Natural killer cell treated with Interleukin-12 subunit alpha and Interleukin-12 subunit beta and Interleukin-15 and Interleukin-18, amount 100 ng/mL, for 72 hours (primary cell): ENCODE measurements around the gene TCN1. TPM values are rescaled to one million over a fixed set of nuclear protein-coding genes. Genes with fewer than 3 reads are reported as not detected.
"Not testable (repeated sequence)": the region's sequence is repeated elsewhere in the genome, so short reads cannot be mapped to it uniquely, and the experiment has no call there.

Experiments used
- ATAC-seq, 2 donors: fragments of 150-1000 bp; cut with Tn5 transposase in 1 of 2; sonication (Bioruptor Pico), chemical (Tn5 transposase) in 1 of 2; 2 replicates each; pipeline ENCODE4 v1.10.0; 2021
- DNase-seq: peaks from one replicate; pipeline ENCODE4 v3.0.0; 2022; ENCODE audit warnings: low spot score
- H3K27ac Mint-ChIP-seq, 2 donors: 1 replicate in 1 of 2; 2 replicates in 1 of 2; pipeline ENCODE4 v1.8.0; 2022; ENCODE audit warnings: mixed read lengths in 2 of 2, mild to moderate bottlenecking in 1 of 2, moderate library complexity in 1 of 2
- H3K27me3 Mint-ChIP-seq, 2 donors: 1 replicate in 1 of 2; 2 replicates in 1 of 2; pipeline ENCODE4 v1.8.0; 2022; ENCODE audit warnings: mixed read lengths in 2 of 2
- H3K36me3 Mint-ChIP-seq: one replicate; pipeline ENCODE4 v1.8.0; 2022; ENCODE audit warnings: mixed read lengths
- H3K4me1 Mint-ChIP-seq, 2 donors: 1 replicate in 1 of 2; 2 replicates in 1 of 2; pipeline ENCODE4 v1.8.0; 2022; ENCODE audit warnings: low read depth in 2 of 2, mixed read lengths in 2 of 2, mild to moderate bottlenecking in 1 of 2
- H3K4me3 Mint-ChIP-seq: one replicate; pipeline ENCODE4 v1.8.0; 2022; ENCODE audit warnings: mixed read lengths
- H3K9me3 Mint-ChIP-seq: 2 replicates; pipeline ENCODE4 v1.8.0; 2022; ENCODE audit warnings: mixed read lengths
- total RNA-seq, 2 donors: library from RNA; stranded (reverse); gene quantifications; one replicate each; pipeline ENCODE4 v1.2.3, GENCODE V29; 2022

The TCN1 gene
- not detected for total RNA-seq

- Mint-ChIP-seq H3K36me3 (no peaks in the 10 kb centered on the region), H3K27me3 (peaks cover 10 to 26% of the 10 kb centered on the region in 2 donors), H3K4me3 (no peak within 1 kb of the TSS), H3K27ac (no peak within 1 kb of the TSS), H3K9me3 (no peaks in the 10 kb centered on the region), H3K4me1 (no peaks in the 10 kb centered on the region)
- no peak for ATAC-seq
- no peak for DNase-seq
Measured at GRCh38 chr11:59866397-59866796, at the start of gene TCN1. TCN1 (minus strand) TSS chr11:59866487; CDS start chr11:59866470, 17 bp downstream.

- DNase-seq, H3K9me3 Mint-ChIP-seq, H3K27ac Mint-ChIP-seq, ATAC-seq, H3K36me3 Mint-ChIP-seq, H3K4me3 Mint-ChIP-seq, H3K4me1 Mint-ChIP-seq: not testable (repeated sequence)
- peaks cover 3 to 14% of the 10 kb centered on the region in 2 donors for H3K27me3 Mint-ChIP-seq
Measured at GRCh38 chr11:59903569-59903968, 37.3 kb upstream of the TCN1 start.

- H3K36me3 Mint-ChIP-seq = no peaks in the 10 kb centered on the region
- H3K27ac Mint-ChIP-seq = no peak overlapping the region
- H3K4me3 Mint-ChIP-seq = no peak overlapping the region
- H3K9me3 Mint-ChIP-seq = peaks cover 7% of the 10 kb centered on the region
- DNase-seq = no peak
- ATAC-seq = no peak
- no peaks in the 10 kb centered on the region for H3K27me3 Mint-ChIP-seq
- H3K4me1 Mint-ChIP-seq = no peaks in the 10 kb centered on the region
Measured at GRCh38 chr11:59901306-59901705, 35.0 kb upstream of the TCN1 start.

GRCh38 chr11:59900366-59901126 is 34.3 kb upstream of the TCN1 start:
- Mint-ChIP-seq H3K4me1 (no peaks in the 10 kb centered on the region), H3K27ac (no peak overlapping the region), H3K27me3 (peaks cover under 1 to 6% of the 10 kb centered on the region in 2 donors), H3K9me3 (peaks cover 7% of the 10 kb centered on the region), H3K4me3 (no peak overlapping the region), H3K36me3 (no peaks in the 10 kb centered on the region)
- ATAC-seq = no peak
- no peak for DNase-seq

- no peaks in the 10 kb centered on the region for H3K4me1 Mint-ChIP-seq
- no peak for DNase-seq
- no peaks in the 10 kb centered on the region for H3K36me3 Mint-ChIP-seq
- no peak overlapping the region for H3K27ac Mint-ChIP-seq
- H3K9me3 Mint-ChIP-seq = peaks cover 7% of the 10 kb centered on the region
- H3K4me3 Mint-ChIP-seq = no peak overlapping the region
- peaks cover 2 to 11% of the 10 kb centered on the region in 2 donors for H3K27me3 Mint-ChIP-seq
- ATAC-seq = no peak
Measured at GRCh38 chr11:59899532-59899931, 33.2 kb upstream of the TCN1 start.

- no peak for DNase-seq
- H3K27ac Mint-ChIP-seq = no peak overlapping the region
- H3K27me3 Mint-ChIP-seq = peaks cover 2 to 16% of the 10 kb centered on the region in 2 donors
- no peaks in the 10 kb centered on the region for H3K4me1 Mint-ChIP-seq
- peaks cover 7% of the 10 kb centered on the region for H3K9me3 Mint-ChIP-seq
- ATAC-seq = no peak
- H3K36me3 Mint-ChIP-seq = no peaks in the 10 kb centered on the region
- H3K4me3 Mint-ChIP-seq = no peak overlapping the region
Measured at GRCh38 chr11:59898650-59899049, 32.4 kb upstream of the TCN1 start.

DNA sequence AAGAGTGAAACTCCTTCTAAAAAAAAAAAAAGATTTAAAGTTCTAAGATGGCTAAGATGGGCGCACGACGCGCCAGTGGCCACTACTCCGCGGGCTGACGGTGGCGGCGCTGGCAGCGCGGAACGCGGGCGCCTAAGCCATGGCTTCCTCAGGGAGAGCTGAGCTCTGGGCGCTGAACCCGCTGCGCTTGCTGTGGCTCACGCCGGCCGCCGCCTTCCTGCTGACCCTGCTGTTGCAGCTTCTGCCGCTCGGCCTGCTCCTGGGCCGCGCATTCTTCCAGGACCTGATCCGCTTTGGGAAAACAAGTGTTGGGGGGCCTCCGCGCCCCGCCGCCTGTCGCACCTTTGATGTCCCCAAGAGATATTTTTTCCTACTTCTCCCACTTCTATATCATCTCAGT is 31.8 kb upstream of the TCN1 start:
- peaks cover 7% of the 10 kb centered on the region for H3K9me3 Mint-ChIP-seq
- no peak for DNase-seq
- H3K4me1 Mint-ChIP-seq = no peaks in the 10 kb centered on the region
- ATAC-seq = no peak
- H3K27ac Mint-ChIP-seq = no peak overlapping the region
- H3K27me3 Mint-ChIP-seq = peaks cover 2 to 16% of the 10 kb centered on the region in 2 donors
- H3K36me3 Mint-ChIP-seq = no peaks in the 10 kb centered on the region
- no peak overlapping the region for H3K4me3 Mint-ChIP-seq

DNA sequence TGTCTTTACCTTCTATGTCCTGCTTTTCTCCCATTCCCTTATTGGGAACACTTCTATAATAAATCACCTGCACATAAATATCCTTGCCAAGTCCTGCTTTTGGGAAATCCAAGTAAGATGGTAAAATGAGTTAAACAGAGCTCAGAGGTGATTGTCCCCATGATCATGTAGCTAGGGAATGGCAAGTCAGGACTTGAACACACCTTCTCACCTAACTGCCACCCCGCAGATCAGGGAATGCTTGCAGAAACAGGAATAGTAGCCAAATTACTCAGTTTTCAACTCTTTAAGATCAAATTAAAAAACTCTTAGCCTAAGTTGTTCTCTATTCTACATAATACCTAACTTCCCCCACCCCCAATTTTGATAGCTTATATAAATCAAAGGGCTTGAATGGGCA is 28.3 kb upstream of the TCN1 start:
- Mint-ChIP-seq H3K9me3 (peaks cover 17% of the 10 kb centered on the region), H3K4me1 (no peaks in the 10 kb centered on the region), H3K4me3 (no peak overlapping the region), H3K27me3 (peaks cover 2 to 16% of the 10 kb centered on the region in 2 donors), H3K27ac (no peak overlapping the region), H3K36me3 (peaks cover 15% of the 10 kb centered on the region)
- no peak for ATAC-seq
- DNase-seq = no peak

DNA sequence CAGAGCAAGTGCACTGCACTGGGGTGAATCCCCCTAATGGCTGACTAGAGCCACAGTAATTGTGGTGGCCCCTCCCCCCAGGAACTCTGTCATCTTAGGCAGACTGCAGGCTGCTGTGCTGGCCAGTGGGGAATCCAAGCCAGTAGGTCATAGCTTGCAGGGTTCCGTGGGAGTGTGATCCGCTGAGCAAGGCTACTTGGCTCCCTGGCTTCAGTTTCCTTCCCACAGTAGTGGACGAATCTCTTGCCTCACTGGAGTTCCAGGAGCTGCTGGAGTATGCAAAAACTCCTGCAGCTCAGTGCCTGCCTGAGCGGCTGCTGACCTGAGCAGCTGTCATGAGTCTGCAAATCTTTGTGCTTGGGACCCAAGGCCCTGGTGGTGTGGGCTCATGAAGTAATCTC is 25.5 kb upstream of the TCN1 start:
- Mint-ChIP-seq H3K9me3 (peaks cover 20% of the 10 kb centered on the region), H3K4me1 (no peaks in the 10 kb centered on the region), H3K27me3 (peaks cover 2 to 33% of the 10 kb centered on the region in 2 donors), H3K27ac (no peak overlapping the region), H3K36me3 (peaks cover 34% of the 10 kb centered on the region), H3K4me3 (no peak overlapping the region)
- ATAC-seq (no peak), DNase-seq (no peak)

DNA sequence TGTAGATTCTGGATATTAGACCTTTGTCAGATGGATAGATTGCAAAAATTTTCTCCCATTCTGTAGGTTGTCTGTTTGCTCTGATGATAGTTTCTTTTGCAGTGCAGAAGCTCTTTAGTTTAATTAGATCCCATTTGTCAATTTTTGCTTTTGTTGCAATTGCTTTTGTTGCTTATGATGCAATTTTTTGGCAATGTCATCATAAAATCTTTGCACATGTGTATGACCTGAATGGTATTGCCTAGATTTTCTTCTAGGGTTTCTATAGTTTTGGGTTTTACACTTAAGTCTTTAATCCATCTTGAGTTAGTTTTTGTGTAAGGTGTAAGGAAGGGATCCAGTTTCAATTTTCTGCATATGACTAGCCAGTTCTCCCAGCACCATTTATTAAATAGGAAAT is 20.9 kb upstream of the TCN1 start:
- Mint-ChIP-seq H3K27me3 (peaks cover 0 to 17% of the 10 kb centered on the region in 2 donors), H3K9me3 (peaks cover 23% of the 10 kb centered on the region), H3K36me3 (peaks cover 34% of the 10 kb centered on the region)
- not testable (repeated sequence) for H3K4me1 Mint-ChIP-seq, ATAC-seq, DNase-seq, H3K4me3 Mint-ChIP-seq, H3K27ac Mint-ChIP-seq

GRCh38 chr11:59883597-59883996 is 17.3 kb upstream of the TCN1 start:
- H3K4me3 Mint-ChIP-seq = no peak overlapping the region
- H3K27me3 Mint-ChIP-seq = peaks cover 2 to 12% of the 10 kb centered on the region in 2 donors
- no peaks in the 10 kb centered on the region for H3K4me1 Mint-ChIP-seq
- peaks cover 5% of the 10 kb centered on the region for H3K9me3 Mint-ChIP-seq
- no peak for ATAC-seq
- no peak overlapping the region for H3K27ac Mint-ChIP-seq
- DNase-seq = no peak
- peaks cover 9% of the 10 kb centered on the region for H3K36me3 Mint-ChIP-seq

GRCh38 chr11:59879567-59879966 is 13.3 kb upstream of the TCN1 start:
- Mint-ChIP-seq H3K27ac (no peak overlapping the region), H3K4me1 (no peaks in the 10 kb centered on the region), H3K9me3 (no peaks in the 10 kb centered on the region), H3K36me3 (no peaks in the 10 kb centered on the region), H3K4me3 (no peak overlapping the region), H3K27me3 (peaks cover 9 to 14% of the 10 kb centered on the region in 2 donors)
- no peak for ATAC-seq
- DNase-seq = no peak

GRCh38 chr11:59878575-59878974 is 12.3 kb upstream of the TCN1 start, which contains the start of gene OOSP3:
OOSP3 (plus strand) TSS chr11:59878782; CDS start chr11:59878809, 27 bp downstream.
- H3K9me3 Mint-ChIP-seq = no peaks in the 10 kb centered on the region
- H3K27ac Mint-ChIP-seq = no peak within 1 kb of the TSS
- H3K36me3 Mint-ChIP-seq = no peaks in the 10 kb centered on the region
- H3K4me3 Mint-ChIP-seq = no peak within 1 kb of the TSS
- DNase-seq = no peak
- ATAC-seq = no peak
- peaks cover 9 to 14% of the 10 kb centered on the region in 2 donors for H3K27me3 Mint-ChIP-seq
- no peaks in the 10 kb centered on the region for H3K4me1 Mint-ChIP-seq

- no peak for DNase-seq
- Mint-ChIP-seq H3K36me3 (no peaks in the 10 kb centered on the region), H3K27ac (no peak overlapping the region), H3K9me3 (no peaks in the 10 kb centered on the region), H3K27me3 (peaks cover 9 to 14% of the 10 kb centered on the region in 2 donors), H3K4me3 (no peak overlapping the region), H3K4me1 (no peaks in the 10 kb centered on the region)
- ATAC-seq = no peak
Measured at GRCh38 chr11:59877784-59878183, 11.5 kb upstream of the TCN1 start.
